HG02938 (cell line): ENCODE measurements around the gene MLLT3.

Source experiments
- ATAC-seq: cut with Tn5 transposase; IDR thresholded peaks from one replicate; pipeline ENCODE4 v1.9.1; 2021; ENCODE audit warnings: mild to moderate bottlenecking, moderate library complexity; ENCODE audit not compliant: unreplicated experiment

Gene MLLT3

GRCh38 chr9:20480249-20480648 is 142.1 kb downstream of the MLLT3 start:
- ATAC-seq: no peak

GRCh38 chr9:20479419-20480155 is 142.7 kb downstream of the MLLT3 start:
- peak; percentile 97 for ATAC-seq

- ATAC-seq: no peak
These were observed 143.5 kb downstream of the MLLT3 start for GRCh38 chr9:20478786-20479185.

GRCh38 chr9:20477940-20478620 is 144.2 kb downstream of the MLLT3 start:
- ATAC-seq: no peak

GRCh38 chr9:20476912-20477521 is 145.3 kb downstream of the MLLT3 start:
- ATAC-seq: no peak

GRCh38 chr9:20474496-20474895 is 147.8 kb downstream of the MLLT3 start:
- no peak for ATAC-seq

GRCh38 chr9:20473515-20474013 is 148.7 kb downstream of the MLLT3 start:
- ATAC-seq: no peak

GRCh38 chr9:20472342-20473045 is 149.8 kb downstream of the MLLT3 start:
- ATAC-seq: no peak

GRCh38 chr9:20466328-20467008 is 155.8 kb downstream of the MLLT3 start:
- no peak for ATAC-seq

- no peak for ATAC-seq
These were observed 158.1 kb downstream of the MLLT3 start for GRCh38 chr9:20464242-20464641.

- ATAC-seq: no peak
These were observed 158.5 kb downstream of the MLLT3 start for GRCh38 chr9:20463823-20464222.

GRCh38 chr9:20462410-20462809 is 159.9 kb downstream of the MLLT3 start:
- ATAC-seq: no peak

GRCh38 chr9:20447291-20447690 is 175.0 kb downstream of the MLLT3 start:
- ATAC-seq: no peak

- ATAC-seq: no peak
These were observed 176.1 kb downstream of the MLLT3 start for GRCh38 chr9:20446248-20446647.

GRCh38 chr9:20442461-20443319 is 179.6 kb downstream of the MLLT3 start:
- ATAC-seq: no peak

GRCh38 chr9:20441711-20442423 is 180.4 kb downstream of the MLLT3 start:
- no peak for ATAC-seq

- ATAC-seq: no peak
These were observed 181.1 kb downstream of the MLLT3 start for GRCh38 chr9:20441166-20441565.

- no peak for ATAC-seq
These were observed 184.8 kb downstream of the MLLT3 start for GRCh38 chr9:20437476-20437875.
